ENCODE results near the gene LYPD6B. TPM values are rescaled to one million over a fixed set of nuclear protein-coding genes. Genes with fewer than 3 reads are reported as not detected.

The LYPD6B gene
- total RNA-seq, 1 donor from 2014 or later: 23.7 TPM

DNA sequence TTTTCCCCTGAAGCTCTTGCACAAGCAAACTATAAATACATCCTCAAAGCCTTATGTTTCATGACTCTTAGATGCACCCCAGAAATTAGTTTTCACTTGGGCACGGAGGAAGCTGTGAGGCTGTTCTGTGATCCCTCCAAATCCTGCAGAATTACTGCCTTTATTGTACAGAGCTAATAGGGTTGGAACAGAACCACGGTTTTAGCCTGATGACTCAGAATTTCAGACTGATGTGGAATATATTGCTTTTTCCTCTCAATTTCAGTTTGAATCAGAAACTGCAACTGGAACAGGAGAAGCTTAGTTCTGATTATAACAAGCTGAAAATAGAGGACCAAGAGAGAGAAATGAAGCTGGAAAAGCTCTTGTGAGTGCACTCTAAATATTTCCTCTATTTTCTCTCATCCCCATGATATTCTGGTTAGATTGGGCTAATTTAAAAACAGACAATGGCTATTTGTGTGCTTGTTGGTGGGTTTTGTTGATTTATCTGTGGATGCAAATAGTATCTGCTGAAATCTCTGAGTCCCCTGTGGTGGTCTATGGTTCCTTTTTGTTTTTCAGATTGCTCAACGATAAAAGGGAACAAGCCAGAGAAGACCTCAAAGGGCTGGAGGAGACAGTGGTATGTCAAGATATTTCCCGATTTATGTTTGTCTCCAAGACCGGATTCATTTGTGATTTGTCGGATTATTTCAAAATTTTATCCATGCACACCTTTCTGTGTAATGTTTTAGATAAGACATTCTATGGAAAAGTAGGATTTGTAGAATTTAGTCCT, 38.2 kb upstream of the LYPD6B start:
- no peak for DNase-seq (ENCODE audit: extremely low spot score, unreplicated experiment)
- peaks cover 27% of the 10 kb centered on the region for H3K4me1 Mint-ChIP-seq (ENCODE audit: unreplicated experiment)
- H3K9me3 Mint-ChIP-seq: no peaks in the 10 kb centered on the region
- H3K36me3 Mint-ChIP-seq: peaks cover 32% of the 10 kb centered on the region
- no peak for TF ChIP-seq CTCF (conservative IDR thresholded peaks at IDR 0.05)
- no peaks in the 10 kb centered on the region for H3K27me3 Mint-ChIP-seq
- no peak overlapping the region for H3K4me3 Mint-ChIP-seq
- H3K27ac Mint-ChIP-seq: no peak overlapping the region

DNA sequence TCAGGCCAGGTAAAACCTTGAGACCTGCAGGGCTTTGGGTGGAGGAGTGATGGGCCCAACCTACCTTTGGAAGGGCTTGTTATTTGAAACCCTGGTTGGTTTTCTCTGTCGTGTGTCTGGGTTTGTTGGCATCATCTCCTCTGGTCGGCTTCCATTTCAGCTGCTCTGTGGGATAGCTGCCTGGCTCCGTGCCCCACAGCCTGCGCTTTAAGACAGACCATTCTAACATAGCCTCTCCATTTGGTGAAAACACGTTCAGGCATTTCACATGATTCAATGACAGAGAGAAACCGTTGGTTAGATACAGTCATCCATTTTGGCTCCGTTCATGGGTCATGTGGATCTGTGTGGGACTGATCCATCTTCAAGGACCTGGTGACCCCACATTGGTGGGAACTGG, 37.0 kb upstream of the LYPD6B start:
- Mint-ChIP-seq H3K9me3 (no peaks in the 10 kb centered on the region), H3K36me3 (peaks cover 36% of the 10 kb centered on the region), H3K4me3 (no peak overlapping the region), H3K4me1 (ENCODE audit: unreplicated experiment) (peaks cover 38% of the 10 kb centered on the region), H3K27me3 (no peaks in the 10 kb centered on the region), H3K27ac (no peak overlapping the region)
- no peak for DNase-seq (ENCODE audit: extremely low spot score, unreplicated experiment)
- TF ChIP-seq CTCF (conservative IDR thresholded peaks at IDR 0.05): no peak

GRCh38 chr2:149002378-149002890, 36.1 kb upstream of the LYPD6B start:
- peak overlapping the region; percentile 3 for H3K27ac Mint-ChIP-seq
- H3K4me3 Mint-ChIP-seq: no peak overlapping the region
- TF ChIP-seq CTCF (conservative IDR thresholded peaks at IDR 0.05): no peak
- no peak for DNase-seq (ENCODE audit: extremely low spot score, unreplicated experiment)
- peaks cover 34% of the 10 kb centered on the region for H3K36me3 Mint-ChIP-seq
- no peaks in the 10 kb centered on the region for H3K9me3 Mint-ChIP-seq
- peaks cover 39% of the 10 kb centered on the region for H3K4me1 Mint-ChIP-seq (ENCODE audit: unreplicated experiment)
- H3K27me3 Mint-ChIP-seq: no peaks in the 10 kb centered on the region

DNA sequence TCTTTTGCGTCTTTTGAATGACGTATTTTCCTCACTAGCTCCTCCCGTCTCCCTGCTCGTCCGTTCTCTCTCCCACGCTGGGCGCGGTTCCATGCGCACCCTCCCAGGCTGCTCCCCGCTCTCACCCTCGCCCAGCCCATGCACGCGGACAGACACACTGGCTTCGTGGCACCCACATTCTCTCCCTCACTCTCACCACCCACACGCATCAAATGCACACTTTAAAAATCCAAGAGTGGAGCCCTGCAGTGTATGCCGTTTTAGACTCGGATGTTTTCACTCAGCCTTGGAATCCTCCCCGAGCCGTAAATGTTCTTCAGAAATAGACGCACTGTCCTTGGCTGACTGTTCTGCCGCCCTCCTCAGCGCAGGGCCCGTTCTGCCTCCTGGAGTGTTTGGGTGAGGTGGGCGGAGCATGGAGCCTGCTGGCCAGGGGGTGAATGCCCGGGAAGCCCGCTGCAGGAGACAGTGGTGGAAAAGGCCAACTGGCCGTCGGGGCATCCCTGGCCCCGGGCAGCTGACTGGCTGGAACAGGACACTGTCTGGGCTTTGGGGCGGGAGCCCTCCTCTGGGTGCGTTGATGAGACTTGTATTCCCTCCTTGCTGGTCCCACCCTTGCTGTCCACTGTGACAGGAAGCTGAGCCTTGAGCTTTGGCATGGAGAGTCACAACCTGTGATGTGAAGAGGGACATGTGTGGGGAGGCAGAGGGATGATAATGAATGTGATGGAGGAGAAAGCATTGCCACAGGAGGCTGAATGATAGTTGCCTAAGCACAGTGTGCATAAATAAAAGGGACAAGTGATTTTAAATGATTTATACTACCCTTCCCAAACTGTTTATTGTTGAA, 35.4 kb upstream of the LYPD6B start:
- no peaks in the 10 kb centered on the region for H3K27me3 Mint-ChIP-seq
- H3K27ac Mint-ChIP-seq: peak overlapping the region; percentile 3
- DNase-seq (ENCODE audit: extremely low spot score, unreplicated experiment): no peak
- TF ChIP-seq CTCF (conservative IDR thresholded peaks at IDR 0.05): no peak
- no peak overlapping the region for H3K4me3 Mint-ChIP-seq
- H3K4me1 Mint-ChIP-seq (ENCODE audit: unreplicated experiment): peaks cover 39% of the 10 kb centered on the region
- H3K36me3 Mint-ChIP-seq: peaks cover 34% of the 10 kb centered on the region
- no peaks in the 10 kb centered on the region for H3K9me3 Mint-ChIP-seq

- no peak for TF ChIP-seq CTCF (conservative IDR thresholded peaks at IDR 0.05)
- no peaks in the 10 kb centered on the region for H3K27me3 Mint-ChIP-seq
- H3K4me3 Mint-ChIP-seq: no peak overlapping the region
- peaks cover 29% of the 10 kb centered on the region for H3K4me1 Mint-ChIP-seq (ENCODE audit: unreplicated experiment)
- H3K9me3 Mint-ChIP-seq: no peaks in the 10 kb centered on the region
- DNase-seq (ENCODE audit: extremely low spot score, unreplicated experiment): no peak
- peak overlapping the region; percentile 51 for H3K27ac Mint-ChIP-seq
- peaks cover 39% of the 10 kb centered on the region for H3K36me3 Mint-ChIP-seq
These were observed 33.7 kb upstream of the LYPD6B start for GRCh38 chr2:149004836-149005235.
